Mesothelial cell of epicardium (in vitro differentiated cells): Measurements from ENCODE around the gene TRAPPC13. TPM values are rescaled to one million over a fixed set of nuclear protein-coding genes. Genes with fewer than 3 reads are reported as not detected.

Source experiments
- DNase-seq, 2 experiments: peaks; one replicate each; pipeline ENCODE4 v3.0.0; 2021; ENCODE audit warnings: low spot score in 2 of 2; ENCODE audit not compliant: unreplicated experiment in 2 of 2
- H3K27ac Mint-ChIP-seq: 2 replicates; pipeline ENCODE4 v1.8.0; 2021; ENCODE audit warnings: mixed read lengths
- H3K27me3 Mint-ChIP-seq: 2 replicates; pipeline ENCODE4 v1.8.0; 2021; ENCODE audit warnings: low read depth, mixed read lengths
- H3K36me3 Mint-ChIP-seq: 2 replicates; pipeline ENCODE4 v1.8.0; 2021; ENCODE audit warnings: mixed read lengths
- H3K4me1 Mint-ChIP-seq: 2 replicates; pipeline ENCODE4 v1.8.0; 2021; ENCODE audit warnings: mixed read lengths
- H3K4me3 Mint-ChIP-seq: 2 replicates; pipeline ENCODE4 v1.8.0; 2021; ENCODE audit warnings: mild to moderate bottlenecking, moderate library complexity, mixed read lengths
- H3K9me3 Mint-ChIP-seq: 2 replicates; pipeline ENCODE4 v1.8.0; 2021; ENCODE audit warnings: mixed read lengths
- CTCF ChIP-seq: fragments of 200-600 bp; sonication (generic); IDR thresholded peaks from one replicate; pipeline ENCODE4 v1.5.0; 2021; ENCODE audit warnings: antibody characterized with exemption; ENCODE audit not compliant: unreplicated experiment
- total RNA-seq: library from RNA; stranded (reverse); gene quantifications from 3 replicates; pipeline ENCODE4 v1.2.1, GENCODE V29; 2021

TRAPPC13 gene
- total RNA-seq, 1 donor from 2014 or later: 21.8 TPM

- TF ChIP-seq CTCF: no peak
- H3K4me1 Mint-ChIP-seq: no peaks in the 10 kb centered on the region
- H3K27me3 Mint-ChIP-seq: no peaks in the 10 kb centered on the region
- no peak for DNase-seq
- no peak overlapping the region for H3K4me3 Mint-ChIP-seq
- H3K36me3 Mint-ChIP-seq: peaks cover 6% of the 10 kb centered on the region
- H3K9me3 Mint-ChIP-seq: no peaks in the 10 kb centered on the region
- no peak overlapping the region for H3K27ac Mint-ChIP-seq
These were observed 68.3 kb downstream of the TRAPPC13 start for GRCh38 chr5:65693121-65693520.

DNA sequence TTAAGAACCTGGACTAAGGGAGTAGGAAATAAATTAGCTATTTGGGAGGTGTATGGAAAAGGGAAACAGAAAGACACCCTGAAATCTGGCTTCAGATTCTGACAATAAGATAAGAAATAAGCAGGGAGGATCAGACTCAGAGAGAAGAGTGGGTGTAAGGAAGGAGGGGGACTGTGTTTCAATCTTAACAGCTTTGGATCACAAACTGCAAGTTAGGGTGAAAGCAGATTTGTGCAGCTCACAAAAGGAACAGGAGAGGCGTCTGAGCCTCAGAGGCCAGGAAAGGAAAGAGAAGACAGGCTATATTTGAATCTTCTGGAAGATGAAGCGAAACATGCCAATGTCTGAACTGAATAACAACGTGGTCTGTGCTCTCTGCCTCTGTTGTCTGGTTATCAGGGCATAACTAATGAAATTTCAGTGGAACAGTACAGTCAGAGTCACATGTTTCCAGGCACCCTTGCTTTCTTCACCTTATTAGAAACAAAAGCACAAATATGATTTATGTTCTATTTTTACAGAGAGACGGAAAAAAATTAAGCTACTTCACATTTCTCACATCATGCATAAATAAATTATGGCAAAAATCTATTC lies 70.4 kb downstream of the TRAPPC13 start:
- Mint-ChIP-seq H3K27ac (no peak overlapping the region), H3K4me3 (no peak overlapping the region), H3K9me3 (no peaks in the 10 kb centered on the region), H3K36me3 (peaks cover 15% of the 10 kb centered on the region), H3K4me1 (no peaks in the 10 kb centered on the region), H3K27me3 (no peaks in the 10 kb centered on the region)
- no peak for DNase-seq
- no peak for TF ChIP-seq CTCF

GRCh38 chr5:65695896-65696295 lies 71.1 kb downstream of the TRAPPC13 start:
- no peak for TF ChIP-seq CTCF
- Mint-ChIP-seq H3K27ac (no peak overlapping the region), H3K4me3 (no peak overlapping the region), H3K4me1 (no peaks in the 10 kb centered on the region), H3K27me3 (no peaks in the 10 kb centered on the region), H3K36me3 (peaks cover 13% of the 10 kb centered on the region), H3K9me3 (no peaks in the 10 kb centered on the region)
- no peak for DNase-seq

GRCh38 chr5:65696892-65697291 lies 72.1 kb downstream of the TRAPPC13 start:
- Mint-ChIP-seq H3K27me3 (no peaks in the 10 kb centered on the region), H3K9me3 (no peaks in the 10 kb centered on the region), H3K36me3 (peaks cover 13% of the 10 kb centered on the region), H3K27ac (no peak overlapping the region), H3K4me1 (no peaks in the 10 kb centered on the region), H3K4me3 (no peak overlapping the region)
- DNase-seq: no peak
- no peak for TF ChIP-seq CTCF

DNA sequence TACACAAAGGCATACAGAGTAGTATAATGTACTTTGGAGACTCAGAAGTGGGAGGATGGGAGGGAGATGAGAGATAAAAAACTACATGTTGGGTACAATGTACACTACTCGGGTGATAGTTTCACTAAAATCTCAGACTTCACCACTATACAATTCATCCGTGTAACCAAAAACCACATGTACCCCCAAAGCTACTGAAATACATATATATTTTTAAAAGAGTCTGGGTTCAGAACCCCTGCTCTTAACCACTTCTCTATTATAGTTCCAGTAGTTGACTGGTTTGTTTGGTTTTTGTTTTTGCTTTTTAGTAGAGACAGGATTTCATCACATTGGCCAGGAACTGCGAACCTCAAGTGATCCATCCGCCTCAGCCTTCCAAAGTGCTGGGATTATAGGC lies 74.5 kb downstream of the TRAPPC13 start:
- Mint-ChIP-seq H3K27ac (no peak overlapping the region), H3K36me3 (peaks cover 15% of the 10 kb centered on the region), H3K9me3 (no peaks in the 10 kb centered on the region), H3K27me3 (no peaks in the 10 kb centered on the region), H3K4me3 (no peak overlapping the region), H3K4me1 (no peaks in the 10 kb centered on the region)
- no peak for TF ChIP-seq CTCF
- no peak for DNase-seq

DNA sequence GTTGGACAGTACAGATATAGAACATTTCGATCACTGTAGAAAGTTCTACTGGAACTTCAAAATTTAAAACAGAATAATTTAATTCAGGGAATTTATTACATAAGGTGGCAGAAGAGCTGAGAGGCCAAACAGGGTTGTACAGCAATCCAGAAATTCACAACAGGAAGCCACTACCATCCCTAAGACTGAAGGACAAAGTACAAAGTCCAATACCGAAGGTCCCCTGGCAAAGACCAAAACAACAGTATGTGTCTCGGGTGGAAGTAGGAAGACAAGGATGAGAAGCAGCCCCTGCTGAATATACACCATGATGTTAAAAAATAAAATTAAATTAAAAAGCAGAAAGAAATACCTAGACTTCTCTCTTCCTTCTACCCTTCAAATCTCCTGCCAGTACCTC lies 77.2 kb downstream of the TRAPPC13 start:
- Mint-ChIP-seq H3K9me3 (no peaks in the 10 kb centered on the region), H3K4me1 (no peaks in the 10 kb centered on the region), H3K27me3 (no peaks in the 10 kb centered on the region), H3K27ac (no peak overlapping the region), H3K36me3 (peaks cover 15% of the 10 kb centered on the region), H3K4me3 (no peak overlapping the region)
- TF ChIP-seq CTCF: no peak
- no peak for DNase-seq
